Measurements from ENCODE around the gene RAB3A.

Gene RAB3A

GRCh38 chr19:18203863-18204393, at the start of gene RAB3A:
Gene RAB3A (minus strand): TSS chr19:18204042. CDS start chr19:18202740, 1,302 bp downstream.
- peak; percentile 99 for DNase-seq

- no peak for DNase-seq
Measured at GRCh38 chr19:18253130-18253529, 49.3 kb upstream of the RAB3A start.

- DNase-seq: no peak
Measured at GRCh38 chr19:18252370-18252717, 48.5 kb upstream of the RAB3A start.

- DNase-seq: peak; percentile 84
Measured at GRCh38 chr19:18251587-18252369, 47.9 kb upstream of the RAB3A start.

GRCh38 chr19:18249834-18250233, 46.0 kb upstream of the RAB3A start:
- no peak for DNase-seq

GRCh38 chr19:18245297-18245696, 41.5 kb upstream of the RAB3A start:
- DNase-seq: no peak

GRCh38 chr19:18239303-18239702, 35.5 kb upstream of the RAB3A start:
- DNase-seq: no peak

GRCh38 chr19:18234194-18234593, 30.4 kb upstream of the RAB3A start:
- no peak for DNase-seq

GRCh38 chr19:18233224-18233825, 29.5 kb upstream of the RAB3A start:
- DNase-seq: peak; percentile 50

GRCh38 chr19:18232540-18233223, 28.8 kb upstream of the RAB3A start:
- no peak for DNase-seq

- no peak for DNase-seq
Measured at GRCh38 chr19:18231775-18232174, 27.9 kb upstream of the RAB3A start.

GRCh38 chr19:18230941-18231734, 27.3 kb upstream of the RAB3A start:
- DNase-seq: no peak

GRCh38 chr19:18229915-18230314, 26.1 kb upstream of the RAB3A start:
- DNase-seq: no peak

GRCh38 chr19:18229474-18229873, 25.6 kb upstream of the RAB3A start:
- no peak for DNase-seq

- DNase-seq: no peak
Measured at GRCh38 chr19:18227781-18228271, 24.0 kb upstream of the RAB3A start.

- no peak for DNase-seq
Measured at GRCh38 chr19:18226956-18227780, 23.3 kb upstream of the RAB3A start.

GRCh38 chr19:18225702-18226468, 22.0 kb upstream of the RAB3A start, which contains the start of gene PDE4C:
Gene PDE4C (minus strand): TSS chr19:18226438. CDS start chr19:18226415, 23 bp downstream.
- no peak for DNase-seq

GRCh38 chr19:18225355-18225701, 21.5 kb upstream of the RAB3A start:
- DNase-seq: no peak

GRCh38 chr19:18224525-18225354, 20.9 kb upstream of the RAB3A start:
- DNase-seq: peak; percentile 90

All from CD4-positive, alpha-beta T cell treated with Interleukin-10 for 1 hour (primary cell).